ENCODE data around the gene TGM2.

DNA sequence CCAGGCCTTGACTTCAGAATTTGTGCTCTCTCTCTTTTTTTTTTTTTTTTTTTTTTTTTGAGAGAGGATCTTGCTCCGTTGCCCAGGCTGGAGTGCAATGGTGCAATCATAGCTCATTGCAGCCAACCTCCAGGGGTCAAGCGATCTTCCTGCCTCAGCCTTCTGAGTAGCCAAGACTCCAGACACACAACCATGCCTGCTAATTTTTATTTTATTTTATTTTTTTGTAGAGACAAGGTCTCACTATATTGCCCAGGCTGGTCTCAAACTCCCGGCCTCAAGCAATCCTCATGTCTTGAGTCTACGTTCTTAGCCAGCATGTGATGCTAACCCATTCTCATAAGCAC is 19.4 kb downstream of the TGM2 start:
- TF ChIP-seq, protein P1, sequence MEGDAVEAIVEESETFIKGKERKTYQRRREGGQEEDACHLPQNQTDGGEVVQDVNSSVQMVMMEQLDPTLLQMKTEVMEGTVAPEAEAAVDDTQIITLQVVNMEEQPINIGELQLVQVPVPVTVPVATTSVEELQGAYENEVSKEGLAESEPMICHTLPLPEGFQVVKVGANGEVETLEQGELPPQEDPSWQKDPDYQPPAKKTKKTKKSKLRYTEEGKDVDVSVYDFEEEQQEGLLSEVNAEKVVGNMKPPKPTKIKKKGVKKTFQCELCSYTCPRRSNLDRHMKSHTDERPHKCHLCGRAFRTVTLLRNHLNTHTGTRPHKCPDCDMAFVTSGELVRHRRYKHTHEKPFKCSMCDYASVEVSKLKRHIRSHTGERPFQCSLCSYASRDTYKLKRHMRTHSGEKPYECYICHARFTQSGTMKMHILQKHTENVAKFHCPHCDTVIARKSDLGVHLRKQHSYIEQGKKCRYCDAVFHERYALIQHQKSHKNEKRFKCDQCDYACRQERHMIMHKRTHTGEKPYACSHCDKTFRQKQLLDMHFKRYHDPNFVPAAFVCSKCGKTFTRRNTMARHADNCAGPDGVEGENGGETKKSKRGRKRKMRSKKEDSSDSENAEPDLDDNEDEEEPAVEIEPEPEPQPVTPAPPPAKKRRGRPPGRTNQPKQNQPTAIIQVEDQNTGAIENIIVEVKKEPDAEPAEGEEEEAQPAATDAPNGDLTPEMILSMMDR (IDR thresholded peaks at IDR 0.05): no peak
- TF ChIP-seq EZH2 (IDR thresholded peaks at IDR 0.05; ENCODE audit: borderline replicate concordance, insufficient read depth, low read depth, low read length, poor library complexity, severe bottlenecking): no peak
